HG02678 (cell line): ENCODE results near the gene CISD3.

ENCODE experiments used
- ATAC-seq: cut with Tn5 transposase; IDR thresholded peaks from one replicate; pipeline ENCODE4 v1.9.1; 2021; ENCODE audit warnings: mild to moderate bottlenecking, moderate library complexity; ENCODE audit not compliant: unreplicated experiment

Gene CISD3

GRCh38 chr17:38762231-38762630 lies 32.1 kb downstream of the CISD3 start:
- ATAC-seq = no peak

DNA sequence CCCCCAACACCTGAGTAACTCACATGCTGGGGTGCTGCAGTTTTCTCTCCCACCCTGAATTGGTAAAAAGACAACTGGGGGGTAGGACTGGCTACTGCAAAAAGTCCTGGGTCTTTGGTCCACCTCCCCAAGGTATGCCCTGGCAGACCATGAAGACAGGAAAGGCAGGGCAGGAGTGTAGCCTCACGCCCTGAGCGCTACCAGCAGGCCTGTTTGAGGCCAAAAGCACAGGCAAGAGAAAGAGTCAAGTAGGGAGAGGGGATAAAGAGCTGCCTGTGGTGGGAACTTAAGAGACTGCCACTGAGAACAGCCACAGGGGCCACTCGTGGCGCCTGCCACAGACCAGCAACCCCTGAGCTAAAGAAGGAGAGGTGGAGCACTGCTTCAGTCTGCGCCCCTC lies 36.2 kb downstream of the CISD3 start:
- no peak for ATAC-seq

- ATAC-seq = no peak
These were observed 38.3 kb downstream of the CISD3 start for GRCh38 chr17:38768417-38768816.

DNA sequence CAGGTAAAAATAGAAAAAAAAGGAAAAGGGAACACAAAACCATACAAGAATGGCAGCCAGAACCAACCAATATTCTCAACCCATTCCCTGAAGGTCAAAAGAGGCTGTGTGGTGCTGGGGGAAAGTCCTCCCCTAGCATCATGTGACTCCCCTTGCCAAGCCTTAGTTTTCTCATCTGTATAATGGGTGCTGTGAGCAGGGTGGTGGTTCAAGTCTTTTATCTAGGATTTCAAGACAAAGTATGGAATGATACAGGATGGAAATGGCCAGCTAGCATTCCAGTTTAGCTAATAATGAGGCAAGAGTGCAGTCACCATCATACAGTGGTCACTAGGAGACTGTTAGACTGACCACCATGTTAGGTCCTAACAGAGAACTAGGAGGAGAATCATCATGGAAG lies 43.1 kb downstream of the CISD3 start:
- no peak for ATAC-seq

- ATAC-seq = no peak
These were observed 47.6 kb downstream of the CISD3 start for GRCh38 chr17:38777641-38778250.

DNA sequence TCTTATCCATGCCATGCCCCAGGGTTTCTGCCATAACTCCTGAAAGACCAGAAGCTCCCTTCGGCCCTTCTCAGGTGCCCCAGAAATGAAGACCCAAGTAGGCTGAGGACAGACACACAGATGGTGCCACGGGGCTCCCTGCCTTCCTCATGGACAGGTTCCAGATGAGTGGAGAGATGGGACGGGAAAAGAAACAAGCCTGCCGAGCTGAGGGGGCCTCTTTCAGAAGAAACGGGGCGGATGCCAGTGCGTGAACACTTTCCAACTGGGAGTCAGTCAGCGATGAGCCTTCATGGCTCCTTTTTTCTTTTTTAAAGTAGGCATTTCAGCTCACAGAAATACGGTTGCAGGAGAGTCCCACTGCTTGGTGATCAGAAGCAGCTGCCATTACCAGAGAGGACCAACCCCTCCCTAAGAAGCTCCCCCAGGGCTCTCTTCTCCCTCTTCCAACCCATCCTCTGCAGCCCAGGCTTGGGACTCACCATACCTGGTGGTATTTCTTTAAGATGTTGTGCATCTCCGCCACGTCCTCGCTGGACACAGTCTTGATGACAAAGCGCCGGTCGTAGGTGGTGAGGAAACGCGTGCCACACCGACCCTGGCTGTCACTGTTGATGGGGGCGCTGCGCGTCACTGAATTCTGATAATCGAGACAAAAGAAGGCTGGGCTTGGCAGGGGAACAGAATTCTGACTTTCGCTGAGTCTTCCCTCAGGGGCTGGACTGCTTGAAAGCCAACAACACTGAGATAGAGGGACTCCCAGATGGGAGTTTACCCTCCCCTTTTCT lies 50.0 kb downstream of the CISD3 start:
- no peak for ATAC-seq

DNA sequence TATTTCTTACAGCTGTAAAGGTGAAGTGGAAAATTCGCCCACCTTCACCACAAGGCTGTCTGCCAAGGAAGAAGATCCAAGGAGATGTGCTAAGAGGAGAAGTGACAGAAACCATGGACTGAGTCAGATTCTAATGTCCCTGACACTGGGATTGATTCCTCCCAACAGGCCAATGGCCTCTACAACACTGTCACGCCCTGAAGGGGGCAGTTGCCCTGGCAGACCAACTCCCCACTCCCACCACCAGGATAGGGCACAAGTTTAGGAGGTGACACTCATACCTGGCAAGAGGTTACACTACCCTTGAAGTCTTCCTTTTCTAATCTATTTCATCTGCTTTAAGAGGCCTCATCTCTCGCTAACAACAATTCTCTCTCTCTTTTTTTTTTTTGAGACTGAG lies 53.1 kb downstream of the CISD3 start:
- no peak for ATAC-seq
